ENCODE measurements around the gene LRRTM2. TPM values are rescaled to one million over a fixed set of nuclear protein-coding genes. Genes with fewer than 3 reads are reported as not detected.

Gene LRRTM2
- total and polyA plus RNA-seq, 4 donors = 0.04 to 1.9 (median 0.12) TPM

- no peak overlapping the region for H3K9ac ChIP-seq (ENCODE audit: insufficient read depth in 1 of 2, low read length in 2 of 2)
- WGBS, 2 donors = 88 to 89% methylated on average over 4 of the region's 4 CpGs
- peaks cover 14 to 26% (median 15%) of the 10 kb centered on the region in 4 donors for H3K36me3 ChIP-seq (ENCODE audit: control insufficient read depth in 4 of 4, insufficient read depth in 4 of 4, low read length in 4 of 4)
- H3K27me3 ChIP-seq (ENCODE audit: control insufficient read depth in 3 of 3, insufficient read depth in 3 of 3, low read length in 2 of 3) = no peaks in the 10 kb centered on the region
- TF ChIP-seq, protein P1, sequence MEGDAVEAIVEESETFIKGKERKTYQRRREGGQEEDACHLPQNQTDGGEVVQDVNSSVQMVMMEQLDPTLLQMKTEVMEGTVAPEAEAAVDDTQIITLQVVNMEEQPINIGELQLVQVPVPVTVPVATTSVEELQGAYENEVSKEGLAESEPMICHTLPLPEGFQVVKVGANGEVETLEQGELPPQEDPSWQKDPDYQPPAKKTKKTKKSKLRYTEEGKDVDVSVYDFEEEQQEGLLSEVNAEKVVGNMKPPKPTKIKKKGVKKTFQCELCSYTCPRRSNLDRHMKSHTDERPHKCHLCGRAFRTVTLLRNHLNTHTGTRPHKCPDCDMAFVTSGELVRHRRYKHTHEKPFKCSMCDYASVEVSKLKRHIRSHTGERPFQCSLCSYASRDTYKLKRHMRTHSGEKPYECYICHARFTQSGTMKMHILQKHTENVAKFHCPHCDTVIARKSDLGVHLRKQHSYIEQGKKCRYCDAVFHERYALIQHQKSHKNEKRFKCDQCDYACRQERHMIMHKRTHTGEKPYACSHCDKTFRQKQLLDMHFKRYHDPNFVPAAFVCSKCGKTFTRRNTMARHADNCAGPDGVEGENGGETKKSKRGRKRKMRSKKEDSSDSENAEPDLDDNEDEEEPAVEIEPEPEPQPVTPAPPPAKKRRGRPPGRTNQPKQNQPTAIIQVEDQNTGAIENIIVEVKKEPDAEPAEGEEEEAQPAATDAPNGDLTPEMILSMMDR (IDR thresholded peaks at IDR 0.05; ENCODE audit: control extremely low read depth, extremely low read depth) = no peak
- no peak overlapping the region for H3K4me3 ChIP-seq
- DNase-seq = no peak
- no peak overlapping the region for H3K27ac ChIP-seq (ENCODE audit: low read depth in 1 of 2, low read length in 1 of 2)
- no peak for ATAC-seq (ENCODE audit: insufficient read depth, low FRiP score)
- no peaks in the 10 kb centered on the region for H3K9me3 ChIP-seq (ENCODE audit: control insufficient read depth in 4 of 4, insufficient read depth in 3 of 4, low read length in 3 of 4)
- H3K4me1 ChIP-seq (ENCODE audit: control insufficient read depth in 5 of 5, insufficient read depth in 5 of 5, low read length in 5 of 5) = peaks cover 0 to 3% (median 0%) of the 10 kb centered on the region in 5 donors
Observed at GRCh38 chr5:138912093-138912492, 37.0 kb upstream of the LRRTM2 start.

DNA sequence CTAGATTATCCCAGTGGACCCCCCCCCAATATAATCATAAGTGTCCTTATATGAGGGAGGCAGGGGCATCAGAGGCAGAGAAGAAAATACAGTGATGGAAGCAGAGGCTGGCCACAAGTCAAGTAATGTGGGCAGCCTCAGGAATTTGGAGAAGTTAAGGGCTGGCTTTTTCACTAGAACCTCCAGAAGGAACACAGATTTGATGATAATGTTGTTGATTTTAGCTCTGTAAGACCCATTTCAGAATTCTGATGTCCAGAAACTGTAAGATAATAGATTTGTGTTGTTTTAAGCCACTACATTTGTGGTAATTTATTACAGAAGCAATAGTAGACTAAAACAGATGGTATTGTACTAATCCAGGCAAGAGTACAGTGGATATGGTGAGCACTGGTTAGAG, 36.3 kb upstream of the LRRTM2 start:
- DNase-seq (no peak), ATAC-seq (ENCODE audit: insufficient read depth, low FRiP score) (no peak)
- TF ChIP-seq, protein P1 (IDR thresholded peaks at IDR 0.05; ENCODE audit: control extremely low read depth, extremely low read depth) = no peak
- H3K9ac ChIP-seq (ENCODE audit: insufficient read depth in 1 of 2, low read length in 2 of 2) = no peak overlapping the region
- no peak overlapping the region for H3K4me3 ChIP-seq
- H3K4me1 ChIP-seq (ENCODE audit: control insufficient read depth in 5 of 5, insufficient read depth in 5 of 5, low read length in 5 of 5) = peaks cover 0 to 3% (median 0%) of the 10 kb centered on the region in 5 donors
- H3K9me3 ChIP-seq (ENCODE audit: control insufficient read depth in 4 of 4, insufficient read depth in 3 of 4, low read length in 3 of 4) = no peaks in the 10 kb centered on the region
- no peaks in the 10 kb centered on the region for H3K27me3 ChIP-seq (ENCODE audit: control insufficient read depth in 3 of 3, insufficient read depth in 3 of 3, low read length in 2 of 3)
- peak overlapping the region in 1 of 2 donors; percentile 11 for H3K27ac ChIP-seq (ENCODE audit: low read depth in 1 of 2, low read length in 1 of 2)
- peaks cover 14 to 30% (median 18%) of the 10 kb centered on the region in 4 donors for H3K36me3 ChIP-seq (ENCODE audit: control insufficient read depth in 4 of 4, insufficient read depth in 4 of 4, low read length in 4 of 4)

GRCh38 chr5:138910546-138911185, 35.5 kb upstream of the LRRTM2 start:
- no peak overlapping the region for H3K9ac ChIP-seq (ENCODE audit: insufficient read depth in 1 of 2, low read length in 2 of 2)
- 90 to 91% methylated on average over 7 of the region's 7 CpGs for WGBS, 2 donors
- no peak overlapping the region for H3K27ac ChIP-seq (ENCODE audit: low read depth in 1 of 2, low read length in 1 of 2)
- no peak for DNase-seq
- H3K9me3 ChIP-seq (ENCODE audit: control insufficient read depth in 4 of 4, insufficient read depth in 3 of 4, low read length in 3 of 4) = no peaks in the 10 kb centered on the region
- H3K27me3 ChIP-seq (ENCODE audit: control insufficient read depth in 3 of 3, insufficient read depth in 3 of 3, low read length in 2 of 3) = no peaks in the 10 kb centered on the region
- ATAC-seq (ENCODE audit: insufficient read depth, low FRiP score) = no peak
- peaks cover 14 to 29% (median 21%) of the 10 kb centered on the region in 4 donors for H3K36me3 ChIP-seq (ENCODE audit: control insufficient read depth in 4 of 4, insufficient read depth in 4 of 4, low read length in 4 of 4)
- TF ChIP-seq, protein P1 (IDR thresholded peaks at IDR 0.05; ENCODE audit: control extremely low read depth, extremely low read depth) = no peak
- H3K4me3 ChIP-seq = no peak overlapping the region
- peaks cover 0 to 3% (median 0%) of the 10 kb centered on the region in 5 donors for H3K4me1 ChIP-seq (ENCODE audit: control insufficient read depth in 5 of 5, insufficient read depth in 5 of 5, low read length in 5 of 5)

DNA sequence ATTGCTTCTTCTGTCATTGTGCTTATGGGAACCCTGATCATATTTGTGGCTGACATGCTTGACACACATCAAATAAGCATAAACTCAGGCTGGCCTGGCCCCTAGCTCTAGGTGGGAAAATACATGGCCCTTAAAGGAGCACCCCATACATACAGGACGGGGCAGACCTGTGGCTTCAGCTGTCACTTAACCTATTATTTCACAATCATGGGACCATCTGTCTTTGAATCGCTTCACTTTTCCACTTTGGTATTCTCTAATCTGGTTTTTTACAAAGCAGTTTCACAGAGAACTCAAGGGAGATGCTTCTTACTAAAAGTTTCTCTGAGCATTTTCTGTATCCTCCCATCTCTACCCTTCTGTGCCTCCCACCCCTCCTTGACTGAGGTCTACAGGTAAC, 34.6 kb upstream of the LRRTM2 start:
- ATAC-seq (ENCODE audit: insufficient read depth, low FRiP score) (no peak), DNase-seq (no peak)
- H3K9me3 ChIP-seq (ENCODE audit: control insufficient read depth in 4 of 4, insufficient read depth in 3 of 4, low read length in 3 of 4) = no peaks in the 10 kb centered on the region
- H3K27me3 ChIP-seq (ENCODE audit: control insufficient read depth in 3 of 3, insufficient read depth in 3 of 3, low read length in 2 of 3) = no peaks in the 10 kb centered on the region
- H3K4me1 ChIP-seq (ENCODE audit: control insufficient read depth in 5 of 5, insufficient read depth in 5 of 5, low read length in 5 of 5) = peaks cover 0 to 3% (median 0%) of the 10 kb centered on the region in 5 donors
- 70 to 89% methylated on average over 2 of the region's 2 CpGs for WGBS, 2 donors
- H3K27ac ChIP-seq (ENCODE audit: low read depth in 1 of 2, low read length in 1 of 2) = no peak overlapping the region
- no peak overlapping the region for H3K4me3 ChIP-seq
- H3K9ac ChIP-seq (ENCODE audit: insufficient read depth in 1 of 2, low read length in 2 of 2) = no peak overlapping the region
- TF ChIP-seq, protein P1 (IDR thresholded peaks at IDR 0.05; ENCODE audit: control extremely low read depth, extremely low read depth) = no peak
- H3K36me3 ChIP-seq (ENCODE audit: control insufficient read depth in 4 of 4, insufficient read depth in 4 of 4, low read length in 4 of 4) = peaks cover 18 to 32% (median 20%) of the 10 kb centered on the region in 4 donors
